Stomach (tissue), 4 donors: ENCODE results near the gene KLHL29.

ENCODE experiments used
- EP300 ChIP-seq: sonication (generic); formaldehyde crosslinking; IDR thresholded peaks from one replicate; pipeline ENCODE4 v1.6.1; 2017; ENCODE audit warnings: antibody characterized with exemption
- POLR2A ChIP-seq, 4 donors: fragments of 450-650 bp; IDR thresholded peaks; one replicate each; pipeline ENCODE4 v1.6.1; 2016; ENCODE audit warnings: antibody characterized with exemption in 4 of 4, control low read depth in 2 of 4, mild to moderate bottlenecking in 1 of 4, moderate library complexity in 1 of 4
- POLR2AphosphoS5 ChIP-seq, 3 donors: sonication (generic); formaldehyde crosslinking; IDR thresholded peaks; one replicate each; pipeline ENCODE4 v1.6.1; 2016; ENCODE audit warnings: antibody characterized with exemption in 3 of 3
- TF ChIP-seq, protein P1 (sequence below), 7 experiments: fragments of 450-650 bp in 4 of 7; fragments of 200-600 bp in 3 of 7; sonication (generic) in 3 of 7; IDR thresholded peaks; one replicate each; pipeline ENCODE4 v1.5.1; 2016 to 2019; ENCODE audit warnings: antibody characterized with exemption in 7 of 7, control low read depth in 2 of 7, mild to moderate bottlenecking in 1 of 7

DNA sequence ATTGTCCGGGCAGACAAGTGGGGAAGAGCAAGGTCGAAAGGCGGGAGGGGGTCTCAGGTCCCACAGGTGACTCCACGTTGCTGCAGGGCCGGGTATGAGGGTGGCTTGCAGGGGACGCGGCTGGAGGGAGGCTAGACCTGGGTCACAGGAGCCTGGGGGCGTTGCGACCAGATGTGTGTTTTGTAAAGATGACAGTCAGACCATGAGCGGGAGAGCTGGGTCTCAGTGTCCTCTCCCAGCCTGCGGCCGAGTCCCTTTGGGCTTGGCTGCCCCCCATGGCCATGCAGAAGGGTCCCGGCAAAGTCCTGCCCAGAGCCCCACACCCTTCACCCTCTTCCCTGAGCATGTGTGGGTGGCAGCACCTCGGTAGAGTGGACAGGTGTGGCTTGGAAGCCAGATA lies 302.7 kb downstream of the KLHL29 start:
- TF ChIP-seq, protein P1, sequence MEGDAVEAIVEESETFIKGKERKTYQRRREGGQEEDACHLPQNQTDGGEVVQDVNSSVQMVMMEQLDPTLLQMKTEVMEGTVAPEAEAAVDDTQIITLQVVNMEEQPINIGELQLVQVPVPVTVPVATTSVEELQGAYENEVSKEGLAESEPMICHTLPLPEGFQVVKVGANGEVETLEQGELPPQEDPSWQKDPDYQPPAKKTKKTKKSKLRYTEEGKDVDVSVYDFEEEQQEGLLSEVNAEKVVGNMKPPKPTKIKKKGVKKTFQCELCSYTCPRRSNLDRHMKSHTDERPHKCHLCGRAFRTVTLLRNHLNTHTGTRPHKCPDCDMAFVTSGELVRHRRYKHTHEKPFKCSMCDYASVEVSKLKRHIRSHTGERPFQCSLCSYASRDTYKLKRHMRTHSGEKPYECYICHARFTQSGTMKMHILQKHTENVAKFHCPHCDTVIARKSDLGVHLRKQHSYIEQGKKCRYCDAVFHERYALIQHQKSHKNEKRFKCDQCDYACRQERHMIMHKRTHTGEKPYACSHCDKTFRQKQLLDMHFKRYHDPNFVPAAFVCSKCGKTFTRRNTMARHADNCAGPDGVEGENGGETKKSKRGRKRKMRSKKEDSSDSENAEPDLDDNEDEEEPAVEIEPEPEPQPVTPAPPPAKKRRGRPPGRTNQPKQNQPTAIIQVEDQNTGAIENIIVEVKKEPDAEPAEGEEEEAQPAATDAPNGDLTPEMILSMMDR (IDR thresholded peaks at IDR 0.05) = no peak
- no peak for TF ChIP-seq POLR2AphosphoS5 (IDR thresholded peaks at IDR 0.05)
- TF ChIP-seq POLR2A (IDR thresholded peaks at IDR 0.05) = no peak
- no peak for TF ChIP-seq EP300
